ENCODE data around the gene ST8SIA5. TPM values are rescaled to one million over a fixed set of nuclear protein-coding genes. Genes with fewer than 3 reads are reported as not detected.

ST8SIA5 gene
- polyA plus RNA-seq, 3 donors: not detected

DNA sequence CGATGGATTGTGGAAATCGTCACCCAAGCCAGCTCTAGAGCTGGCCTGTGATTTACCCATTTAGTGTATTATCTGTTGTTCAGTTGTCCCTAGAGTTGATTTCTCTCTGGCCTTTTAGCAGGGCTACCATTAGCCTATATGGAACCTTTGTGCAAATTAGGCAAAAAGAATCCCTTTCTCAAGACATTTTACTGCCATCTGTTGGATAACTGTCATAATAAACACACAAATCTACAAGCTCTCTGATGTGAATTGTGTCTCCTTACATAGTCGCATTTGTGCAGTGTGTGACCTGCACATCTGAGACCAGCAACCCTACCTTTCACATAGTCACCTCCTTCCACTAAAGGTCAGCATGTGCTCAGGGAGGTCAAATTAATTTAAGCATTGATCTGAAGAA is 133.9 kb downstream of the ST8SIA5 start:
- no peaks in the 10 kb centered on the region for H3K36me3 ChIP-seq (replicated peaks in 1 of 2; ENCODE audit: control insufficient read depth in 1 of 2, insufficient read depth in 2 of 2, low read length in 2 of 2)
- no peak overlapping the region for H3K4me2 ChIP-seq (replicated peaks; ENCODE audit: extremely low read depth, low read length, poor library complexity, severe bottlenecking)
- no peak overlapping the region for H3K4me3 ChIP-seq (replicated peaks in 1 of 3; ENCODE audit: low read depth in 2 of 3, low read length in 3 of 3)
- Mint-ChIP-seq H3K9me3 (peaks cover 0 to 3% (median 0%) of the 10 kb centered on the region in 7 donors), H3K4me3 (no peak overlapping the region), H3K27me3 (ENCODE audit: low read depth in 3 of 3) (peaks cover 0 to 4% (median 3%) of the 10 kb centered on the region in 3 donors), H3K4me1 (peaks cover 4% of the 10 kb centered on the region), H3K36me3 (no peaks in the 10 kb centered on the region), H3K27ac (no peak overlapping the region)
- no peaks in the 10 kb centered on the region for H3K9me3 ChIP-seq (replicated peaks in 1 of 2; ENCODE audit: control insufficient read depth in 1 of 2, insufficient read depth in 1 of 2, low read length in 2 of 2)
- TF ChIP-seq, protein P1, sequence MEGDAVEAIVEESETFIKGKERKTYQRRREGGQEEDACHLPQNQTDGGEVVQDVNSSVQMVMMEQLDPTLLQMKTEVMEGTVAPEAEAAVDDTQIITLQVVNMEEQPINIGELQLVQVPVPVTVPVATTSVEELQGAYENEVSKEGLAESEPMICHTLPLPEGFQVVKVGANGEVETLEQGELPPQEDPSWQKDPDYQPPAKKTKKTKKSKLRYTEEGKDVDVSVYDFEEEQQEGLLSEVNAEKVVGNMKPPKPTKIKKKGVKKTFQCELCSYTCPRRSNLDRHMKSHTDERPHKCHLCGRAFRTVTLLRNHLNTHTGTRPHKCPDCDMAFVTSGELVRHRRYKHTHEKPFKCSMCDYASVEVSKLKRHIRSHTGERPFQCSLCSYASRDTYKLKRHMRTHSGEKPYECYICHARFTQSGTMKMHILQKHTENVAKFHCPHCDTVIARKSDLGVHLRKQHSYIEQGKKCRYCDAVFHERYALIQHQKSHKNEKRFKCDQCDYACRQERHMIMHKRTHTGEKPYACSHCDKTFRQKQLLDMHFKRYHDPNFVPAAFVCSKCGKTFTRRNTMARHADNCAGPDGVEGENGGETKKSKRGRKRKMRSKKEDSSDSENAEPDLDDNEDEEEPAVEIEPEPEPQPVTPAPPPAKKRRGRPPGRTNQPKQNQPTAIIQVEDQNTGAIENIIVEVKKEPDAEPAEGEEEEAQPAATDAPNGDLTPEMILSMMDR (IDR thresholded peaks at IDR 0.05): no peak
- H3K27me3 ChIP-seq (ENCODE audit: control insufficient read depth in 2 of 2, insufficient read depth in 2 of 2, low read length in 2 of 2): no peaks in the 10 kb centered on the region
- H4K20me1 ChIP-seq (ENCODE audit: insufficient read depth, low read length): no peaks in the 10 kb centered on the region
- intact Hi-C loops (cut with micrococcal nuclease): no loop called here
- H3K4me1 ChIP-seq (ENCODE audit: control insufficient read depth in 1 of 2, insufficient read depth in 2 of 2, low read length in 2 of 2): peaks cover 6% of the 10 kb centered on the region in 2 donors
- H2AFZ ChIP-seq (ENCODE audit: insufficient read depth, low read depth, low read length, poor library complexity, severe bottlenecking): peak overlapping the region; percentile 58
- H3K9ac ChIP-seq (ENCODE audit: insufficient read depth, low read length, poor library complexity, severe bottlenecking): no peak overlapping the region
- peak in 1 of 3 donors; percentile 8 for DNase-seq
- WGBS (ENCODE audit: insufficient coverage): 92% methylated on average over 2 of the region's 3 CpGs
- H3K27ac ChIP-seq (ENCODE audit: low read depth in 1 of 2, low read length in 2 of 2): no peak overlapping the region
- H3K79me2 ChIP-seq (ENCODE audit: insufficient read depth, low read length): no peaks in the 10 kb centered on the region

DNA sequence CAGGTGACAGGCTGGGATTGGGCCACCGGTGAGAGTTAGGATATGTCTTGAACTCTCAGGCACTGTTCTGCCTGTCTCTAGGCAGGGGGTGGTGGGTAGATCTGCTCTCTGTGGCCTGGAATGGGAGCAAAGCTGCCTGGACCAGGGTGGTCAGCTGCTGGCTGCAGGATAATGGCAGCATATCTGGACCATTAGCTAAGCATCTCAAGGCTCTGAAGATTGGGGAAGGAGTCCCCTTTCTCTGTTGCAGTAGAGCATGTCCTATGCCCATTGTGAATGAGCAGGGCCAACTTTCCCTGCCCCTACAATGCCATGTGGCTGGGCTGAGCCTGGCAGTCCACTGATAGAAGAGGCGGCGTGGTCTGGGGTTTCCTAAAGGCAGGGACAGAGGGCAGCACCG is 134.4 kb downstream of the ST8SIA5 start:
- H3K27ac ChIP-seq (ENCODE audit: low read depth in 1 of 2, low read length in 2 of 2): no peak overlapping the region
- H4K20me1 ChIP-seq (ENCODE audit: insufficient read depth, low read length): no peaks in the 10 kb centered on the region
- H3K36me3 ChIP-seq (replicated peaks in 1 of 2; ENCODE audit: control insufficient read depth in 1 of 2, insufficient read depth in 2 of 2, low read length in 2 of 2): no peaks in the 10 kb centered on the region
- TF ChIP-seq, protein P1 (IDR thresholded peaks at IDR 0.05): no peak
- no peak overlapping the region for H3K9ac ChIP-seq (ENCODE audit: insufficient read depth, low read length, poor library complexity, severe bottlenecking)
- H2AFZ ChIP-seq (ENCODE audit: insufficient read depth, low read depth, low read length, poor library complexity, severe bottlenecking): peak overlapping the region; percentile 13
- no peaks in the 10 kb centered on the region for H3K9me3 ChIP-seq (replicated peaks in 1 of 2; ENCODE audit: control insufficient read depth in 1 of 2, insufficient read depth in 1 of 2, low read length in 2 of 2)
- peaks cover 0 to 3% (median 0%) of the 10 kb centered on the region in 7 donors for H3K9me3 Mint-ChIP-seq
- no peak overlapping the region for H3K4me2 ChIP-seq (replicated peaks; ENCODE audit: extremely low read depth, low read length, poor library complexity, severe bottlenecking)
- no peaks in the 10 kb centered on the region for H3K27me3 ChIP-seq (ENCODE audit: control insufficient read depth in 2 of 2, insufficient read depth in 2 of 2, low read length in 2 of 2)
- peaks cover 4% of the 10 kb centered on the region for H3K4me1 Mint-ChIP-seq
- H3K27me3 Mint-ChIP-seq (ENCODE audit: low read depth in 3 of 3): peaks cover 0 to 4% (median 3%) of the 10 kb centered on the region in 3 donors
- no peak overlapping the region for H3K4me3 Mint-ChIP-seq
- no peak for DNase-seq
- H3K4me3 ChIP-seq (replicated peaks in 1 of 3; ENCODE audit: low read depth in 2 of 3, low read length in 3 of 3): no peak overlapping the region
- no peaks in the 10 kb centered on the region for H3K36me3 Mint-ChIP-seq
- intact Hi-C loops (cut with micrococcal nuclease): no loop called here
- peak overlapping the region in 1 of 7 donors; percentile 8 for H3K27ac Mint-ChIP-seq
- 95% methylated on average over 4 of the region's 4 CpGs for WGBS (ENCODE audit: insufficient coverage)
- peaks cover 6% of the 10 kb centered on the region in 2 donors for H3K4me1 ChIP-seq (ENCODE audit: control insufficient read depth in 1 of 2, insufficient read depth in 2 of 2, low read length in 2 of 2)
- no peaks in the 10 kb centered on the region for H3K79me2 ChIP-seq (ENCODE audit: insufficient read depth, low read length)

Measured in CD14-positive monocyte (primary cell).